IPS-18c (cell line): ENCODE results near the gene TSSC4.
A peak's percentile ranks its signal among the peaks of the same experiment; 100 is the strongest.

ENCODE experiments used
- H3K4me3 ChIP-seq: 2 replicates; pipeline ENCODE4 v1.7.0; 2013; ENCODE audit warnings: low read depth, mild to moderate bottlenecking, low read length, moderate library complexity; ENCODE audit not compliant: insufficient read depth
- H3K9me3 ChIP-seq: one replicate; pipeline ENCODE4 v1.6.1; 2013; ENCODE audit warnings: mild to moderate bottlenecking, low read length, moderate library complexity; ENCODE audit not compliant: control insufficient read depth, insufficient read depth

TSSC4 gene

DNA sequence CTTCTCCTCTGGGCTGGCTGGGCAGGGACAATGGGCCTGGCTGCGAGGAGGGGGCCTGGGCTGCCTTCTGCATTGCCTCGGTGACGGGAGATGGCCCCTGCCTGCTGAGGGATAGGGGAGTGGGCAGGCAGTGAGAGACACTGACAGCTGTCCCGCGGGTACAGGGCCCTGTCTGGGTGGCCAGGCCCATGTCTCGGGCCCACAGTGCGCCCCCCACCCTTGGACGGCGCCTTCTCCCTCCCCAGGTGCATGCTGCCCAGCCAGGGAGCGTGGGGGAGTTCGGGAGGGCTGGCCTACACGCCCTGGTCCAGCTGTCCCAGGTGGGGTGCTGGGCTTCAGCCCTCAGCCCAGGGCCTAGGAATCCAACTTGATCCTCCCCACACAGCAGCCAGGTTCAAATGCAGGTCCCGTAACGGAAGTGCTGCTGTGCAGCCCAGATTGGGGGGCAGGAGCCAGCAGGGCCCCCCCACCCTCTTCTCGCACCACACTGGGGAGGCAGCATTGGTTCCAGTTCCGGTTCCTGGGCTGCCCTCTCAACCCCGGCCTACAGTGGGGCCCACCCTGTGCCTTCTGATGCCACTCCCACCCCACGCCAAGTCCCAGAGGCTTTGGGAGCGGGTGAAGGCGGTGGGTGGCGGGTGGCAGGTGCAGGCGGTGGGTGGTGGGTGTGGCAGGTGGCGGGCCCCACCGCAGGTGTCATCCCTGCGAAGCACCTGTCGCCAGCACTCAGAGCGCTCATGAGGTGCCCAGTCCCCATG lies 7.3 kb upstream of the TSSC4 start:
- no peaks in the 10 kb centered on the region for H3K9me3 ChIP-seq
- no peak overlapping the region for H3K4me3 ChIP-seq

DNA sequence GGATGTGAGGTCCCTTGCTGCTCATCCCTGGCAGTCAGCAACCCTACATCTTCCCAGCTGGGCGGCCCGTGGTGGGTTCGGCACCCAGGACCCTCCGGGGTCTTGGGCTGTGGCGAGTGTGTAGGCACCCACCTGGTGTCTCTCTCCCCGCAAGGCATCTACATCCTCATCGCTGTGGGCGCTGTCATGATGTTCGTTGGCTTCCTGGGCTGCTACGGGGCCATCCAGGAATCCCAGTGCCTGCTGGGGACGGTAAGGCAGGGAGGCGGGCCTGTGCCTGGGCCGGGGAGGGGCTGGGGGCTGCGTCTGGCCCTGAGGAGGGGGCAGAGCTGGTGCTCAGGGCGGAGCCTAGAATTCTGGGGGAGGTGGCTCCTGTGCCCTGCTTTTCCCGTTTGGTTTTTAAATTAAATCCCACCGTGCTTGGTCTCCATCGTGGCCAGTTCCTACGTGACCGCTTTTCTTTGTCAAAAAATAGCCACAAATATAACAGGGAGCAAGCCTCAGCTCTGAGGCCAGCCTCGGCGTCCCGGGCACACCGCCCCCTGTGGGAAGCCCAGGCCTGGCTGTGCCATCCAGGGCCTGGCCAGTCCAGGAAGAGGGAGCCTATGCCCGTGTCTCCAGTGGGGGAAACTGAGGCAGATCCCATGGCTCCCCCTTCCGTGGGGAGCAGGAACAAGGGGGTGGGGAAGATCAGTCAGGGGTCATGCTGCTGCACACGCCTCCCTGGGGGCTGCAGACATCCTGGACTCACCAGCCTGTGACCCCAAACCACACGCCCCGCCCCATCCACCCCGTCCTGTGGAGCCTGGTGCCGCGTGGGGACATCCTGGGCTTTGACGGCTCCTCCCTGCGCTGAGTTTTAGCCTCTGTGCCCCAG lies 6.4 kb upstream of the TSSC4 start:
- H3K4me3 ChIP-seq, result no peak overlapping the region

DNA sequence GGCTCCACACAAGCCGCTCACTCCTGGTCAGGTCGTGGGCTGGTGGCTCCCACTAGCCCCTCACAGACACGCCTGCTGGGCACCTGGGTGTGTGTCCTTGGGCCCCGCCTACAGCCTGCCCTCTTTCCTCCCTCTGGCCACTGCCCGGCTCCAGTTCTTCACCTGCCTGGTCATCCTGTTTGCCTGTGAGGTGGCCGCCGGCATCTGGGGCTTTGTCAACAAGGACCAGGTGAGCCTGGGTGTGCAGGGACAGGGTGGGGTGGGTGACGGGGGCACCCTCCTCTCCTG lies 5.8 kb upstream of the TSSC4 start:
- no peak overlapping the region for H3K4me3 ChIP-seq
- no peaks in the 10 kb centered on the region for H3K9me3 ChIP-seq

More for the DNA sequence above, 6.4 kb upstream of the TSSC4 start:
- H3K9me3 ChIP-seq, result no peaks in the 10 kb centered on the region

DNA sequence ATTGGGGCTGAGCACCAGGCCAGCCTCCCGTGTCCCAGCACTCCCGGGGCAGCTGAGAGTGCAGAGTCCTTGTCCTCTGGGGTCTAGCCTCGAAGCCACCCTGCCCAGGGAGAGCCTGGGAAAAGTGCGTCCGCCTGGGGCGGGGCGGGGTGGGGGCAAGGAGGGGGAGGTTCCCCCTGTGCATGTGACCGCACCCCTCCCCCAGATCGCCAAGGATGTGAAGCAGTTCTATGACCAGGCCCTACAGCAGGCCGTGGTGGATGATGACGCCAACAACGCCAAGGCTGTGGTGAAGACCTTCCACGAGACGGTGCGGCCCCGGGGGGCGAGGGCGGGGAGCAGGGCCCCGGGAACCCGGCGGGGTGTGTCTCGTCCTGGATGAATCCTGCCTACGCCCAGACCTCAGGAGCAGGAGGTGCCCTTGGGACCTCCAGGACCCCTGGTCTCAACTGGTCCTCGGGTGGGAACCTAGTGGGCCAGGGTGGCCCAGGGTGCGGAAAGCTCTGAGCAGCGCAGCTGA lies 5.3 kb upstream of the TSSC4 start:
- Histone ChIP-seq H3K4me3 (no peak overlapping the region), H3K9me3 (no peaks in the 10 kb centered on the region)

DNA sequence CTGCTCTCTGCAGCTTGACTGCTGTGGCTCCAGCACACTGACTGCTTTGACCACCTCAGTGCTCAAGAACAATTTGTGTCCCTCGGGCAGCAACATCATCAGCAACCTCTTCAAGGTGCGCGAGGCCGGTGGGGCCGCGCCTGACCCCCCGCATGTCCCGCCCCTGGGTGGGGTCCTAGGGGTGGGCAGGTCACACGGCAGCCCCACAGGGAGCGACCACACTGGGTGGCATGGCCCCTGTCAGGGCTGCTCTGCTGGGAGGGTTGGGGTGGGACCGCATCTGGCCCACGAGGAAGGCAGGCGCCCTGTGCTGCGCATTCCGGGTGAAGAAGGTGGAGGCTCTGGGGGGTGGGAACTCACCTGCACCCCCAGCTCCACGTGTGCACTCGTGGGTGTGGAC lies 4.7 kb upstream of the TSSC4 start:
- H3K9me3 ChIP-seq, result no peaks in the 10 kb centered on the region
- H3K4me3 ChIP-seq, result no peak overlapping the region

DNA sequence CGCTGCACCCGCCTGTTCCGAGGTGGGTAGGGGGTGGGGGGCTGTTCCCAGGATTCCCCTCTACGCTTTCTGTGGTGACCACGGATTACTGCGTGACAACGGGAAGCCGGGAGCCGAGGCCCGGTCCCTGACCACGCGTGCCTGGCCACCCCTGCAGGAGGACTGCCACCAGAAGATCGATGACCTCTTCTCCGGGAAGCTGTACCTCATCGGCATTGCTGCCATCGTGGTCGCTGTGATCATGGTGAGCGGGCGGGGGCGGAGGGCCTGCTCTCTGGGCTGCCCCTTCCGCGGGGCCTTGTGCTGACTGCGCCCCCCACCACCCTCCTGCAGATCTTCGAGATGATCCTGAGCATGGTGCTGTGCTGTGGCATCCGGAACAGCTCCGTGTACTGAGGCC lies 4.1 kb upstream of the TSSC4 start:
- Histone ChIP-seq H3K4me3 (no peak overlapping the region), H3K9me3 (no peaks in the 10 kb centered on the region)

DNA sequence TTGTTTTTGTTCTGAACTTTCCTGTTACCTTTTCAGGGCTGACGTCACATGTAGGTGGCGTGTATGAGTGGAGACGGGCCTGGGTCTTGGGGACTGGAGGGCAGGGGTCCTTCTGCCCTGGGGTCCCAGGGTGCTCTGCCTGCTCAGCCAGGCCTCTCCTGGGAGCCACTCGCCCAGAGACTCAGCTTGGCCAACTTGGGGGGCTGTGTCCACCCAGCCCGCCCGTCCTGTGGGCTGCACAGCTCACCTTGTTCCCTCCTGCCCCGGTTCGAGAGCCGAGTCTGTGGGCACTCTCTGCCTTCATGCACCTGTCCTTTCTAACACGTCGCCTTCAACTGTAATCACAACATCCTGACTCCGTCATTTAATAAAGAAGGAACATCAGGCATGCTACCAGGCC lies 3.5 kb upstream of the TSSC4 start:
- Histone ChIP-seq H3K4me3 (no peak overlapping the region), H3K9me3 (no peaks in the 10 kb centered on the region)

DNA sequence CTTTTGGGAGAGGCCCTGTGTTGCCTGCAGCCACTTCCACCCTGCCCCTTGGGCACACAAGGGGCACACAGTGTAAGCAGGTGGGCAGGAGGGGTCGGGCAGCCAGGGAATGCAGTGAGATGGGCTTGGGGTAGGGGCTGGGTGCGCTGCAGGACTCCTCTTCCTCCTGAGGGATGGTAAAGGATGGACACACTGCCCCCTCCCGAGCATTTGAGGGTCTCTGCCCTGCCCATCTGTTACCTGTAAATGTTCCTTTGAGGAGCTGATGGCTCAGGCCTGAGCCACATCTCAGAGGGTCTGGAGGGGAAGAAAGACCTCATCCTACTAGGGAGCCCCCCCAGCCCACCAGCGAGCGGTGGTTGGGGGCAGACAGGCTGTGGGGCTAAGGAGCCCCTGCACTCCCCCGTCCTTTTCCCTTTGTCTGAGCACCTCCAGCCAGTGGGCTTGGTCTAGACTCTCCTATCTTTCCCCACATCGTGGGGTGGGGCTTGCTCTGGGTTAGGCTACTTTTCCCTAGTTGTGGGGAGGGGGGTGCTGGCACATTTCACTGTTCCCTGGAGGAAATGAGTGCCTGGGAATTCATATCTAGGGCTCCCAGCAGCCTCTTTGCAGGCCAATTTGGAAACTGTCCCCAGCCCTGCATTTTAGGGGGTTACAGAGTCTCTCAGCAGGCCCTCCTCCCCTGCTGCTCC lies 1.7 kb upstream of the TSSC4 start:
- no peaks in the 10 kb centered on the region for H3K9me3 ChIP-seq
- no peak overlapping the region; the same call in 1 of the 2 replicates for H3K4me3 ChIP-seq

DNA sequence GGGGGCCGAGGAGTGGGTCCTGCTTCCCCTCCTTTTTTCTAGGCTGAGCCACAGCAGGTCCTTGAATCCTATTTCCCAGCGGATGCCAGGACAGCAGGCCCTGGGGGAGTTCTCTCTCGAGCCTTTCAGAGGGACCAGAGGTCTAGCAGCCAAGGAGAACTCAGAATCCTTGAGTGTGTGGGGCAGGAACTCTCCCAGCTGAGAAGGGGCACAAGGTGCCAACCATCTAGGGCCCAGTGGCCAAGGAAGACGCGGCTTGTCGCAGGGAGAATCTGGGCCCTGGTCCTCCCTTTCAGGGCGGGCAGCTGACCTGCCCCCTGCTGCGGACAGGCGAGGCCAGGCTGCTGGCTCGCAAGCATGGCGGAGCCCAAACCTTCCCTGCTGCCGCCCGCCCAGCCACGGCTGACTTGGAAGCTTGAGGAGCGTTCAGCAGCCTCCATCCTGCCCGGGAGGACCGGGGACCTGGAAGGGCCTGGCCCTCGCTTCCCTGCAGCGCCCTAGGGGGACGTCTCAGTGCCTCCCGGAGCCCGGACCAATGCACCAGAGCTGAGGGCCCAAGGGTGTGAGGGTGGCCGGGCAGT lies 972 bp upstream of the TSSC4 start:
- Histone ChIP-seq H3K9me3 (no peaks in the 10 kb centered on the region), H3K4me3 (peak overlapping the region; percentile 83)

DNA sequence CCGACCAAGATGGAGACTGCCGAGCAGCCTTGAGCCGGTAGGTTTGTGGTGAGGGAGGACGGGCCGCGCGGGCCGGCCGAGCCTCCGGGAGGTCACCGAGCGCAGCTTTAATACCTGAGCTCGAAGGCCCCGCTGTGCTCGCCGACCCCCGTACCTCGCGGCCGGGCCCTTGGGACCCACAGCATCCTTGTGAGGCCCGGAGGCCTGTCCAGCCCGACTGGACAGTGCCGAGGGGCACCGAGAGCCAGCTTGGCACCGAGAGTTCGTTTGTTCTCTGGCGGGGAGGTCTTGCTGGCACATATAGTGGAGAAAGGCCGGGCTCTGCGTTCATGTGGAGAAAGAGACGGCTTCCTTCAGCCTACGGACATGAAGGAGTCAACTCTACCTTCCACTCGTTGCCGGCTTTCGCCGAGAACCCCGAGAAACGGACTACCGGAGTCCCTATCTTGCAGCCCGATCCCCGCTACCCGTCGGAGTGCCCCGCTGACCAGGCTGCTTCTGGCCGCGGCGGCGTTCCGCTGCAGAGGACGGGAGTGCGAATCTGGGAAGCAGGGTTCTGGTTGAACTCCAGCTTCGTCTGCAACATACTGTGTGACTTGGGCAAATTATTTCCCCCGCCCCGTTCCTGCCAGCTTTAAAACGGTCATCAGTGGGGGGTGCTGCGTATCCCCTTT lies 349 bp downstream of the TSSC4 start:
- peak overlapping the region; percentile 99 for H3K4me3 ChIP-seq
- no peaks in the 10 kb centered on the region for H3K9me3 ChIP-seq

DNA sequence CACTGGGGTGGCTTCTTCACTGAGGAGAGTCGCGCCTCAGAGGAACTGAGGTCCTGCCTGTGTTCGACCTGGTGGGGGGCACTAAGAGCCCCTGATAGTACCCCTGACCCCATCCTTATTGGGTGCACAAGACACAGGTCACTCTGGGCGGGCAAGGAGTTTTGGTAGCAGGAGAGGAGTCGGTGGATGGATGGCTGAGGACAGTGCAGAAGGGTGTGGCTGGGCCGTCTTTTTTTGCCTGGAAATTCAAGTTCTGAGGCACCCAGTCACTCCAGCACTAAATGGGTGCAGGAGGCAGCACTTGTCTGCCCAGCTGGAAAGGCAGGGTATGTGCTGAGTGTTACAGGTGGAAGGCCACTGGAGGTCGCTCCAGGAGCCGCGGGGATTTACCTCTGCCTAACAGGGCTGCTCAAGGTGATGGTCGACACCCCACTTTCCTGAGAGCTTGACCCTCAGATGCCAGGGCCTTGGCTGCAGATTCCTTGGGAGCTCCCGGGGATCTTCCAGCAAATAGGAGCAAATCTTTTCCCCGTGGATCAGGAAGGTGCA lies 960 bp downstream of the TSSC4 start:
- no peaks in the 10 kb centered on the region for H3K9me3 ChIP-seq

DNA sequence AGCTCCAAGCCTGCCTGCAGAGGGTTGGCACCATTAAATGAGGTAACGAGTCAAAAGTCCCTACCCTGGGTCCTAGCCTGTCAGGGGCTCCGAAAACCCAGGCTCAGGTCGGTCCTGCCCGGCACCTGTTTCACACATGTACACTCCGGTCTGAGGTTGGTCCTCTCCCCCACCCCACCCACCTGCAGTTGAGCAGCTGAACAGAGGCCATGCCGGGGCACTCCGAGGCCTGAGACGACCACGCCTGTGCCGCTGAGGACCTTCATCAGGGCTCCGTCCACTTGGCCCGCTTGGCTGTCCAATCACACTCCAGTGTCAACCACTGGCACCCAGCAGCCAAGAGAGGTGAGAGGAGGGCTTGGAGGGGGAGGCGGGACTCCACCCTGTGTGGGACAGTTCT lies 1.6 kb downstream of the TSSC4 start:
- no peak overlapping the region for H3K4me3 ChIP-seq
- no peaks in the 10 kb centered on the region for H3K9me3 ChIP-seq

More for the DNA sequence above, 960 bp downstream of the TSSC4 start:
- H3K4me3 ChIP-seq, result peak overlapping the region; percentile 99

DNA sequence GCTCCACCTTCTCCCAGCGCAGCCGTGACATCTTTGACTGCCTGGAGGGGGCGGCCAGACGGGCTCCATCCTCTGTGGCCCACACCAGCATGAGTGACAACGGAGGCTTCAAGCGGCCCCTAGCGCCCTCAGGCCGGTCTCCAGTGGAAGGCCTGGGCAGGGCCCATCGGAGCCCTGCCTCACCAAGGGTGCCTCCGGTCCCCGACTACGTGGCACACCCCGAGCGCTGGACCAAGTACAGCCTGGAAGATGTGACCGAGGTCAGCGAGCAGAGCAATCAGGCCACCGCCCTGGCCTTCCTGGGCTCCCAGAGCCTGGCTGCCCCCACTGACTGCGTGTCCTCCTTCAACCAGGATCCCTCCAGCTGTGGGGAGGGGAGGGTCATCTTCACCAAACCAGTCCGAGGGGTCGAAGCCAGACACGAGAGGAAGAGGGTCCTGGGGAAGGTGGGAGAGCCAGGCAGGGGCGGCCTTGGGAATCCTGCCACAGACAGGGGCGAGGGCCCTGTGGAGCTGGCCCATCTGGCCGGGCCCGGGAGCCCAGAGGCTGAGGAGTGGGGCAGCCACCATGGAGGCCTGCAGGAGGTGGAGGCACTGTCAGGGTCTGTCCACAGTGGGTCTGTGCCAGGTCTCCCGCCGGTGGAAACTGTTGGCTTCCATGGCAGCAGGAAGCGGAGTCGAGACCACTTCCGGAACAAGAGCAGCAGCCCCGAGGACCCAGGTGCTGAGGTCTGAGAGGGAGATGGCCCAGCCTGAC lies 2.5 kb downstream of the TSSC4 start:
- no peak overlapping the region for H3K4me3 ChIP-seq
- no peaks in the 10 kb centered on the region for H3K9me3 ChIP-seq

DNA sequence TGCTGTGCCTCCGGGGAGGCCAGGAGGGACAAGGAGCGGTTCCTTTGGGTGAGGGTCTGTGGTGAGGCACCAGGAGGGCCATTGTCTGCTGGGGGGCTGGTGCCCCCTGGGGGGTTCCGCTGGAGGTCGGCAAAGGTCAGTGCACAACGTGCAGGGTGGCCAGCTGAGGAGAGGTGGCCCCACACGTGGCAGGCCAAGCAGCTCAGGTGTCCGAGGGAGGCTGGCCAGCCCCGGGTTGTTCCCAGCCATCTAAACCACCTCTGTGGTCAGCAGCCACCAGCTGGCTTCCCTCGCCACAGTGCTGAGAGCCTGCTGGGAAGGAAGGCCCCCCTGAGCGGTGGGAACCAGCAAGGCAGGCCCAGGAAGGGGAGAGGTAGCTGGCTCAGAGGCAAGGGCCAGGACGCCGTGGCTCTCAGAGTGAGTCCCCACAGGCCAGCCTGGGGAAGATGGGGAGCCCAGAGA lies 4.2 kb downstream of the TSSC4 start:
- Histone ChIP-seq H3K4me3 (no peak overlapping the region), H3K9me3 (no peaks in the 10 kb centered on the region)

DNA sequence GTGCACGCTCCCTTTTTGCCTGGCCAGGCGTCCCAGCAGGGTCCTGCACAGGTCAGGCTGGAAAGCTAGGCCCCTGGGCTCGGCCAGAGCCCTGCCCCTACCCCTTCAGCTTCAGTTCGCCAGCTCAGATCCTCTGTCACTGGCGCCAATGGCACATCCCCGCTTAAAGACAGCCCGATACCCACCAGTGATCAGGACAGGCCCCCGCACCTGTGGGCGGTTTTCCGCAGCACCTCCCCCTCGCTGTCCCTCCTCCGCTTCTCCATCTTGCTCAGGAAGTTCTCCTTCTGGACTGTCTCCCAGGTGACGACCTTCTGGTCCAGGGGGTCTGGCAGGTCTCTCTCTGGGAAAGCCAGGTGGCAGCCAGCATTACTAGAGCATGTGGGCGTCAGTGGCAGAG lies 5.9 kb downstream of the TSSC4 start:
- no peaks in the 10 kb centered on the region for H3K9me3 ChIP-seq
- no peak overlapping the region for H3K4me3 ChIP-seq

DNA sequence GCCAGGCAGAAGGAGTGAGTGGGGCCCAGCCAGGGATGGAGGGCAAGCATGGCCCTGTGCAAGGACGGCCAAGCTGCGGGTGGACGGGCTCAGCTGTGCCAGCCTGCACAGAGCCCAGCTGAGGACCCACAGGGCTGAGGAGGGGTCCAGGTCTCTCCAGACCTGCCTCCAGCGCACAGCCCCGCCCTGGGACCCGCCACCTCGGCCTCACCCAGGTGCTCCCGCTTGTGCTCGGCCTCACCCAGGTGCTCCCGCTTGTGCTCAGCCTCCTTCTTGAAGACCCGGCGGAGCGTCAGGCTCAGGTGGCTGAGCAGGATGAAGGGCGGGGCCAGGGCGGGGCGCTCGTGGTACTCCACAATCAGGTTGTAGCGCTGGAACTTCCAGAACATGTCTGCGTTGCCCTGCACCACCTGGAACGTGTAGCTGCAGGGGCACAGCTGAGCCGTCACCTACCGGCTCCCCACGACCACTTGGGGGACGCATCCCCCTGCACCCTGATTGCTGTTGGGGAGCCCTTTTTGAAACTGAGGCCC lies 6.4 kb downstream of the TSSC4 start:
- H3K4me3 ChIP-seq, result no peak overlapping the region
- H3K9me3 ChIP-seq, result no peaks in the 10 kb centered on the region
